BLaER1 (cell line): ENCODE results near the gene CIB4.

Source experiments
- H3K27ac ChIP-seq: shearing (Covaris generic); formaldehyde crosslinking; 2 replicates; pipeline ENCODE4 v1.8.1; 2022
- H3K27me3 ChIP-seq: shearing (Covaris generic); formaldehyde crosslinking; 2 replicates; pipeline ENCODE4 v1.8.1; 2022
- H3K36me3 ChIP-seq: shearing (Covaris generic); formaldehyde crosslinking; 2 replicates; pipeline ENCODE4 v1.8.1; 2022
- H3K4me1 ChIP-seq: shearing (Covaris generic); formaldehyde crosslinking; 2 replicates; pipeline ENCODE4 v1.8.1; 2022
- H3K4me2 ChIP-seq: shearing (Covaris generic); formaldehyde crosslinking; 2 replicates; pipeline ENCODE4 v1.8.1; 2022
- H3K4me3 ChIP-seq: shearing (Covaris generic); formaldehyde crosslinking; 2 replicates; pipeline ENCODE4 v1.8.1; 2022
- H3K9ac ChIP-seq: shearing (Covaris generic); formaldehyde crosslinking; 2 replicates; pipeline ENCODE4 v1.8.1; 2022
- H3K9me3 ChIP-seq: shearing (Covaris generic); formaldehyde crosslinking; 2 replicates; pipeline ENCODE4 v1.8.1; 2022
- H4K20me1 ChIP-seq: shearing (Covaris generic); formaldehyde crosslinking; 2 replicates; pipeline ENCODE4 v1.8.1; 2022
- Cebpa-rat ChIP-seq: shearing (Covaris generic); IDR thresholded peaks from 2 replicates; pipeline ENCODE4 v1.8.1; 2022

The CIB4 gene

DNA sequence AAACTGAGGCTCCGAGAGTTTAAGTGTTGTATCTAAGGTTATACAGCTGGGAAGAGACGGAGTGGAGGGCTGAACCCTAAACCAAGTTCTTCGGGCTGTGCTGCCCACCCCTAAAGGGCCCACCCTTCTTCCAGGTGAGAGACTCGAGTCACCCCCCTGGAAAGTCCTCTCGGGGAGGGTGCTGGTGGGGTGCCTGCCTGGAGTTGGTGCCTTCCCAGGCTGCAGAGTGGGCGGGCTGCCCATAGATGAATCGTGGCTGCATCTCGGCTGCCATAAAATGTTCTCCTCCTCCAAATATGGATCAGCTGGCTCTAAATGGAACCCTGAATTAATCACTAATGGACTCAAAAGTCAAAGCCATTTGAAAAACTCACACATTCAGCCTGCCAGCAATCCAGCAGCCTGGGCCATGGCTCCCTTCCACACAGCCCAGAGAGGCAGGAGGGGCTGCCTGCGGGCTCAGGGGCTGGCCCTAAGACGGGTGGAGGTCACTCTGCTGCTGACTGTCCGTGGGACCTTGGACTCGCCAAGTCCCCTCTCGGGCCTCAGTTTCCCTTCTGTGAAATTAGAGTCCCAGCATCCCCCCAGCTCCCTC lies 7.7 kb downstream of the CIB4 start:
- no peak overlapping the region for H3K9ac ChIP-seq
- no peaks in the 10 kb centered on the region for H3K27me3 ChIP-seq
- H4K20me1 ChIP-seq = no peaks in the 10 kb centered on the region
- TF ChIP-seq Cebpa-rat = no peak
- H3K4me3 ChIP-seq = no peak overlapping the region
- H3K9me3 ChIP-seq = no peaks in the 10 kb centered on the region
- H3K27ac ChIP-seq = no peak overlapping the region
- peaks cover 10% of the 10 kb centered on the region for H3K4me1 ChIP-seq
- H3K36me3 ChIP-seq = no peaks in the 10 kb centered on the region
- no peak overlapping the region for H3K4me2 ChIP-seq

DNA sequence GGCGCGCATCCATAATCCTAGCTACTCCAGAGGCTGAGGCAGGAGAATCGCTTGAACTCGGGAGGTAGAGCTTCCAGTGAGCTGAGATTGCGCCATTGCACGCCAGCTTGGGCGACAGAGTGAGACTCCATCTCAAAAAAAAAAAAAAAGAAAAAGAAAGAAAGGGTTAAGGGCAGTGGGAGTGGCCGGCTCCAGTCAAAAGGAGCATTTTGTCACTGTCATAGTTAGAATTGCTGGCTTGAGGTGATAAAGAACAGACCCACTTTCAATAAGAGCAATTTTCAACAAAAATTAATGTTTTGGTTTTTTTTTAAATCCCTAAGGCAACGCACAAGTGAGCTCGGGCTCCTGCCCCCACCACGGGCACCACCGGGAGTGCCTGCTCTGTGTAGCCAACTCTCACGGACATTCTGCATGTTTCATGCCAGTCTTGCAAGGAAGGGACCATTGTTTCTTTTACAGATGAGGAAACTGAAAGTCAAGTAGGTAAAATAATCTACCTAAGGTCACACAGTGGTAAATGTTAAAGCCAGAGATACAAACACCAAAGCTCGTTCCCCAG lies 8.5 kb downstream of the CIB4 start:
- Histone ChIP-seq H3K27me3 (no peaks in the 10 kb centered on the region), H3K36me3 (no peaks in the 10 kb centered on the region), H3K4me2 (no peak overlapping the region), H3K9me3 (no peaks in the 10 kb centered on the region), H3K4me1 (peaks cover 3% of the 10 kb centered on the region), H3K4me3 (no peak overlapping the region), H4K20me1 (no peaks in the 10 kb centered on the region), H3K9ac (no peak overlapping the region), H3K27ac (no peak overlapping the region)
- TF ChIP-seq Cebpa-rat = no peak

DNA sequence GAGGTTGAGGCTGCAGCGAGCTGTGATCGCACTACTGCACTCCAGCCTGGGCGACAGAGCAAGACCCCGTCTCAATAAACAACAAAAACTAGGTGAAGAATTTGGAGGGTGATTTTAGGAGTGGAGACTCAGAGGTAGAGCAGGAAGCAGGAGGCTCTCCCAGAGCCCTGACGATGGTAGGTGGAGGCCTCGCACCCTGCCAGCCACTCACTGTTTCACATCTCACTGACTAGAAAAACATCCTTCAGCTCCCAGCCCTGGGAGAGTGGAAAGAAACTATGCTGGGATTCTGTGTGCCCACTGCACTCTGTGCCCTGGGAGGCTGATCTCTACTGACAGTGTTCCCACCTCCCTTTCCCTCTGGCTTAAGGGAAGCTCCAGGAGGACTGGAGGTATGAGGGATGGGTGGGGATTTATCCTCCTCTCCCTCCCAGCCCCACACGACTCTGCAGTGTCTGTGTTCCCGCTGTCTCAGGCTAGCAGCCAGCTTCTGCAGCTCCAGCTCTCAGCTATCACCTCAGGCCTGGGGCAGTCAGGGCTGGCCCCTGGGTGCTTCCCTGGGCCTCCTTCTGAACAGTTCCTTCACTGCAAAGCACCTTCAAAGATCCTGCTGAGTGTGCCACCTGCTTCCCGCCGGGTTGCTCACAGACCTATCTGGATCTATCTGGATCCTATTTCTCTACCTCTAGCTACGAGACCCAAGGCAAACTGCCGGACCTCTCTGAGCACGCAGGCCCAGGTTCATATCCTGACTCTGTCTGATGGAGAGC lies 9.6 kb downstream of the CIB4 start:
- Histone ChIP-seq H3K4me2 (no peak overlapping the region), H4K20me1 (no peaks in the 10 kb centered on the region), H3K36me3 (no peaks in the 10 kb centered on the region), H3K4me1 (no peaks in the 10 kb centered on the region), H3K9ac (no peak overlapping the region), H3K9me3 (no peaks in the 10 kb centered on the region), H3K27me3 (no peaks in the 10 kb centered on the region), H3K4me3 (no peak overlapping the region), H3K27ac (no peak overlapping the region)
- TF ChIP-seq Cebpa-rat = no peak

DNA sequence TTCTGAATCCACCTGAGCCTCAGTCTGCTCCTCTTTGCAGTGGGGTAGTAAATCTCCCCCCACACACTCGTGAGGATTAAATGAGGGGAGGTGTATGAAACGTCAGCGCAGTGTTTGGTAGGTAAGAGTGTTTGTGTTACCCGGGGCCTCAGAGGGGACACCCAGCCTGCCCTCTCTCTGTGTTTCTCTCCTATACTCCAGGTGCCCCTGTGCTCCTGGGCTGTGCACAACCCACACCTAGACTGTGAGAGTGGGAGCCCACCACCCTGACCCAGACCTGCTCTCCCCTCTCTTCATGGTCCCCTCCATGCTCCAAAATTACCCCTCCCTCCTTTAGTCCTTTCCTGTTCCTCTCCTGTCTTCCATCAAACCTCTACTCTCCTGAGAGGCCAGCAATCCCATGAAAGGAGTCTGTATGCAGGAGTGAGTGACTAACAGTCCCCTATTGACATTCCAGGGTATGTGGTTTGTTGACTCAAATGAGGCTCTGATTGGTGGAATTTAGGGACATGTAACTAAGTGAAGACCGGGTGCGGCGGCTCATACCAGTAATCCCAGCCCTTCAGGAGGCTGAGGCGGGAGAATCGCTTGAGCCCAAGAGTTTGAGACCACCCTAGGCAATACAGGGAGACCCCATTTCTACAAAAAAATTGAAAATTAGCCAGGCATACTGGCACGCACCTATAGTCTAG lies 10.4 kb downstream of the CIB4 start:
- Histone ChIP-seq H3K36me3 (no peaks in the 10 kb centered on the region), H3K4me3 (no peak overlapping the region), H3K27ac (no peak overlapping the region), H3K4me2 (no peak overlapping the region), H3K4me1 (no peaks in the 10 kb centered on the region), H3K27me3 (no peaks in the 10 kb centered on the region), H3K9ac (no peak overlapping the region), H3K9me3 (no peaks in the 10 kb centered on the region; the same call in 1 of the 2 replicates), H4K20me1 (no peaks in the 10 kb centered on the region)
- TF ChIP-seq Cebpa-rat = no peak

DNA sequence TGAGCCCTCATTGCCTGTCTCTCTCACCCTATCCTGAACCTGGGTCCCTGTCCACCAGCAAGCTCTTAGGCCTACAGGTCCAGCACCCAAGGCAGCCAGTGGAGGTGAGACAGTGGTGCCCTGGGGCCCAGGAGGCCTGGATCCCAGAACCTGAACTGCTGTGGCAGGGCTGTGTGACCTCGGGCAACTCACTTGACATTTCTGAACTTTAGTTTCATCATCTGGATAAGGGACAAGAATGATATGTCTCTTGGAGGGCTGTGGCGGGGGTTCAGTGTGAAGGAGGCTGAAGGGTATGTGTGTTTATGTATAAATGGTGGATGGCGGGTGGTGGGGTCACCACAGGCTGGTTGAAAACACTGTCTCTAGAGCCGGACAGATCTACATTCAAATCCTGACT lies 10.9 kb downstream of the CIB4 start:
- no peaks in the 10 kb centered on the region; the same call in 1 of the 2 replicates for H3K9me3 ChIP-seq
- no peaks in the 10 kb centered on the region for H3K4me1 ChIP-seq
- no peak overlapping the region for H3K27ac ChIP-seq
- no peak overlapping the region for H3K9ac ChIP-seq
- H4K20me1 ChIP-seq = no peaks in the 10 kb centered on the region
- no peak overlapping the region for H3K4me2 ChIP-seq
- no peak for TF ChIP-seq Cebpa-rat
- H3K4me3 ChIP-seq = no peak overlapping the region
- no peaks in the 10 kb centered on the region for H3K27me3 ChIP-seq
- no peaks in the 10 kb centered on the region for H3K36me3 ChIP-seq

DNA sequence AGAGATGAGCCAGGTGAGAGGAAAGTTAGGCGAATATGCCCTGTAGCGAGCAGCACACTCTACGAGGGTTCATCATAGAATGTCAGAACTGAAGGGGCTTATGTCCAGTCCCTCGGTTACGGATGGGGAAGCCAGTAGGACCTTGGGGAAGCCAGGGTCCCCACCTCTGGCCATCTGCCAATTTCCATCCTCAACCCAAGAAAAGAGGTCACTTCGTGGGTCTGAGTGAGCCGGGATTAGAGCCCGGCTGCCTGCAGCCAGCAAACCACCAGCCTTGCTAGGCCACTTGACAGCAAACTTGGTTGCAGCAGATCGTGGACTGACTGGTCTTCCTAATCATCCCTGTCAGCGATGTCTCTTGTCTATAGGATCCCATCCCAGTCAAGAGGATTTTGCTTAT lies 11.4 kb downstream of the CIB4 start:
- Histone ChIP-seq H3K27ac (no peak overlapping the region), H3K4me2 (no peak overlapping the region), H3K4me1 (no peaks in the 10 kb centered on the region), H3K27me3 (no peaks in the 10 kb centered on the region), H3K4me3 (no peak overlapping the region), H3K9ac (no peak overlapping the region), H3K9me3 (no peaks in the 10 kb centered on the region; the same call in 1 of the 2 replicates), H4K20me1 (no peaks in the 10 kb centered on the region), H3K36me3 (no peaks in the 10 kb centered on the region)
- no peak for TF ChIP-seq Cebpa-rat

DNA sequence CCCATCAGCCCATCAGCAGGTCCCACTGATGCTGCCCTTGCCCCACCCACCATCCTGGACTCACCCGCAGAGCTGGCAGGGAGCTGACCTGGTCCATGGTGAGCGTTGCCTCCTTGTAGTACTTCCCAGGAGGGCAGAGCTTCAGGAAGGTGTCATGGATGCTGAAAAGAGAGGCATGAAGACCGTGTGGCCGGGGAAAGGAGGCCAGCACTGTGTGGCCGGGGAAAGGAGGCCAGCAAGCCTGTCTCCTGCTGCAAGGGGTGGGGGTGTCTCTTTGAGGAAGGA lies 11.9 kb downstream of the CIB4 start:
- Histone ChIP-seq H3K27ac (no peak overlapping the region), H3K9ac (no peak overlapping the region), H3K36me3 (no peaks in the 10 kb centered on the region)

DNA sequence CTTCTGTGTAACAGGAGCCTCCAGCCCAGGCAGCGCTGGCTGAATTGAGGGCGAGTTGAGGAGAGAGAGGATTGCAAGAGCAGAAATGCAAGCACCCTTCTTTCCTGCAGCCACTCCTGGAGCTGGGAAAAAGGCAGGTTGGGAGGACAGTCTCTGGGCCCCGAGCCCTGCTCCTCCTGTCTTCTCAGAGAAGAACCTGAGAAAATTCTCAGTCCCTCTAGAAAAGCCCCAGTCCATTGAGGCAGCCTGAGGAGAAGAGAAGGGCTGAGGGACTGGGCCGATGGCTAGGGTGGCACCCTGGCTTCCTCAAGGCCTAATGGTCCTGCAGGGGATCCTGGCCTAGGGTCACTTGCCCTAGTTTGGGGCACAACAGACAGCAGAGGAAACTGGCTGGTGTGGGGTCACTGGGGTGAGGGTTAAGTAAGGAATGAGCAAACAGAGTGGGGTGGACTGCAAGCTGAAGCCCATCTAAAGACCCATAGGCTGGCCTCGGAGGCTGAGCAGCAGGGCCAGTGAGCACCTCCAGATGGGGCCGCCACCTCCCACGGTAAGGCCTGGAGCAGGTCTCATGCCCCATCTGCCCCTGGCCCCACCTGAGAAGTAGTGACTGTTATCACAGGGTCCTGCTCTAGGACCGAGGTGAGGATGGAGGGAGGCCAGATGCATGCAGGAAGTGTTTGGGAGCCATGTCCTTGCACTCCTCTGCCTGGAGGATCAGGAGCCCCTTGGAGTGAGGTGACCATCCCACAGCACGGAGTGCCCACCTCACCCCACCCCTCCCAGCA lies 12.4 kb downstream of the CIB4 start:
- Histone ChIP-seq H3K36me3 (no peaks in the 10 kb centered on the region), H3K4me2 (no peak overlapping the region), H3K27me3 (no peaks in the 10 kb centered on the region), H3K4me1 (0 out of 2 replicates have a peak, but pooled peaks cover 5% of the 10 kb centered on the region), H3K9me3 (no peaks in the 10 kb centered on the region; the same call in 1 of the 2 replicates), H3K4me3 (no peak overlapping the region), H4K20me1 (no peaks in the 10 kb centered on the region), H3K27ac (no peak overlapping the region), H3K9ac (no peak overlapping the region)
- TF ChIP-seq Cebpa-rat = no peak

More for the DNA sequence above, 11.9 kb downstream of the CIB4 start:
- H4K20me1 ChIP-seq = no peaks in the 10 kb centered on the region
- no peak for TF ChIP-seq Cebpa-rat
- no peaks in the 10 kb centered on the region for H3K27me3 ChIP-seq
- H3K9me3 ChIP-seq = no peaks in the 10 kb centered on the region; the same call in 1 of the 2 replicates
- H3K4me2 ChIP-seq = no peak overlapping the region
- 0 out of 2 replicates have a peak, but pooled peaks cover under 1% of the 10 kb centered on the region for H3K4me1 ChIP-seq
- no peak overlapping the region for H3K4me3 ChIP-seq

DNA sequence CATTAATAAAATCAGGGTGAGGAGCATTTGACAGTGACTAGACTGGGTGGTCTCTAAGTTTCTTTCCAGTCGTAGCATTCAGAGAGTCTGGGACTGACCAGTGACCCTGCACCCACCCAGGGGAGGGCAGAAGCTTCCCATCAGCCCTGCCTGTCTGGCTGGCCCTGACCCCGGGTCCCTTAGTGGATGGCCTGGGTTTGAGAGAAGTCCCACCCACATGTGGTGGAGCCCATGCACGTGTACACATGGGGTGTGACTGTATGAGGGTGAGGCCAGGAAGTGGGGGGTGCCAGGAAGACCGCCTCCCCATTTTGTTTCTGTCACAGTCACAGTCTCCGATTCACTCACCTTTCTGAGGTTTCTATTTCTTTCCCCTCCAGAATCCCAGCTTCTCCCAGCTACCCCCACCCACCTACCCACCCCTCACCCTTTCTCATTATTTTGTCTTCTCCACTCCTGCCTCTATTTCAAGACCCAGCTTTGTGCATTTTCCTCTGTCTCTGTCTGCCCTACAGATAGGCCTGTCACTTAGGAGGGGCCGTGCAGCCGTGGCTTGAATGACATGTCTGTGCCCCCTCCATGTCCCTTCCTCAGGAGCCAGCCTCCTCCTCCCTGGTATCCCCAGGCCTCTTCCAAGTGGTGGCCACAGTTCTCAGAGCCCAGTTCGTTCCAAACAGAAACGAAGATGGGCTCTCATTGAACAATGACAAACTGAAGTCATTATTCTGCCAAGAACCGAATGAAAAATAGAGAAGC lies 13.6 kb downstream of the CIB4 start:
- Histone ChIP-seq H3K36me3 (no peaks in the 10 kb centered on the region), H3K4me3 (no peak overlapping the region), H3K27ac (no peak overlapping the region), H3K4me1 (peaks cover 8% of the 10 kb centered on the region), H3K4me2 (no peak overlapping the region), H3K27me3 (no peaks in the 10 kb centered on the region), H4K20me1 (no peaks in the 10 kb centered on the region), H3K9ac (no peak overlapping the region), H3K9me3 (no peaks in the 10 kb centered on the region; the same call in 1 of the 2 replicates)
- no peak for TF ChIP-seq Cebpa-rat
